RWPE2 (cell line): ENCODE measurements around the gene KDM2B.
A peak's percentile ranks its signal among the peaks of the same experiment; 100 is the strongest.

ENCODE experiments used
- ATAC-seq: fragments of 200-7000 bp; cut with Tn5 transposase; 3 replicates; pipeline ENCODE4 v1.9.1; 2021; ENCODE audit warnings: low read depth
- DNase-seq: peaks from one replicate; pipeline ENCODE4 v3.0.0-alpha.2; 2020; ENCODE audit warnings: low spot score
- H3K27ac ChIP-seq: fragments of 450-650 bp; 2 replicates; pipeline ENCODE4 v1.5.1; 2017; ENCODE audit warnings: mild to moderate bottlenecking; ENCODE audit not compliant: poor library complexity, severe bottlenecking
- H3K27me3 ChIP-seq: fragments of 250-450 bp; sonication (Bioruptor Pico); 2 replicates; pipeline ENCODE4 v1.5.1; 2021; ENCODE audit warnings: mild to moderate bottlenecking, moderate library complexity; ENCODE audit not compliant: insufficient read depth, poor library complexity, severe bottlenecking
- H3K36me3 ChIP-seq: fragments of 250-450 bp; sonication (Bioruptor Pico); 2 replicates; pipeline ENCODE4 v1.5.1; 2020; ENCODE audit warnings: low read depth, mild to moderate bottlenecking, moderate library complexity
- H3K4me1 ChIP-seq: fragments of 250-450 bp; sonication (Bioruptor Pico); 2 replicates; pipeline ENCODE4 v1.5.1; 2021; ENCODE audit warnings: mild to moderate bottlenecking, moderate library complexity; ENCODE audit not compliant: insufficient read depth, poor library complexity, severe bottlenecking
- H3K4me3 ChIP-seq: fragments of 250-450 bp; sonication (Bioruptor Pico); 2 replicates; pipeline ENCODE4 v1.5.1; 2021; ENCODE audit warnings: mild to moderate bottlenecking, moderate library complexity; ENCODE audit not compliant: severe bottlenecking
- H3K9me3 ChIP-seq: fragments of 250-450 bp; sonication (Bioruptor Pico); 2 replicates; pipeline ENCODE4 v1.5.1; 2021; ENCODE audit warnings: mild to moderate bottlenecking, moderate library complexity; ENCODE audit not compliant: severe bottlenecking
- TF ChIP-seq, protein P1 (sequence below): fragments of 450-650 bp; IDR thresholded peaks from one replicate; pipeline ENCODE4 v1.5.1; 2017; ENCODE audit warnings: mild to moderate bottlenecking, moderate library complexity; ENCODE audit not compliant: poor library complexity, severe bottlenecking

KDM2B gene

GRCh38 chr12:121504505-121504904 is 76.3 kb downstream of the KDM2B start:
- Histone ChIP-seq H3K27me3 (no peaks in the 10 kb centered on the region), H3K36me3 (no peaks in the 10 kb centered on the region), H3K9me3 (no peaks in the 10 kb centered on the region), H3K27ac (no peak overlapping the region), H3K4me3 (no peak overlapping the region), H3K4me1 (no peaks in the 10 kb centered on the region)
- ATAC-seq (no peak), DNase-seq (no peak)
- TF ChIP-seq, protein P1, sequence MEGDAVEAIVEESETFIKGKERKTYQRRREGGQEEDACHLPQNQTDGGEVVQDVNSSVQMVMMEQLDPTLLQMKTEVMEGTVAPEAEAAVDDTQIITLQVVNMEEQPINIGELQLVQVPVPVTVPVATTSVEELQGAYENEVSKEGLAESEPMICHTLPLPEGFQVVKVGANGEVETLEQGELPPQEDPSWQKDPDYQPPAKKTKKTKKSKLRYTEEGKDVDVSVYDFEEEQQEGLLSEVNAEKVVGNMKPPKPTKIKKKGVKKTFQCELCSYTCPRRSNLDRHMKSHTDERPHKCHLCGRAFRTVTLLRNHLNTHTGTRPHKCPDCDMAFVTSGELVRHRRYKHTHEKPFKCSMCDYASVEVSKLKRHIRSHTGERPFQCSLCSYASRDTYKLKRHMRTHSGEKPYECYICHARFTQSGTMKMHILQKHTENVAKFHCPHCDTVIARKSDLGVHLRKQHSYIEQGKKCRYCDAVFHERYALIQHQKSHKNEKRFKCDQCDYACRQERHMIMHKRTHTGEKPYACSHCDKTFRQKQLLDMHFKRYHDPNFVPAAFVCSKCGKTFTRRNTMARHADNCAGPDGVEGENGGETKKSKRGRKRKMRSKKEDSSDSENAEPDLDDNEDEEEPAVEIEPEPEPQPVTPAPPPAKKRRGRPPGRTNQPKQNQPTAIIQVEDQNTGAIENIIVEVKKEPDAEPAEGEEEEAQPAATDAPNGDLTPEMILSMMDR, result no peak

DNA sequence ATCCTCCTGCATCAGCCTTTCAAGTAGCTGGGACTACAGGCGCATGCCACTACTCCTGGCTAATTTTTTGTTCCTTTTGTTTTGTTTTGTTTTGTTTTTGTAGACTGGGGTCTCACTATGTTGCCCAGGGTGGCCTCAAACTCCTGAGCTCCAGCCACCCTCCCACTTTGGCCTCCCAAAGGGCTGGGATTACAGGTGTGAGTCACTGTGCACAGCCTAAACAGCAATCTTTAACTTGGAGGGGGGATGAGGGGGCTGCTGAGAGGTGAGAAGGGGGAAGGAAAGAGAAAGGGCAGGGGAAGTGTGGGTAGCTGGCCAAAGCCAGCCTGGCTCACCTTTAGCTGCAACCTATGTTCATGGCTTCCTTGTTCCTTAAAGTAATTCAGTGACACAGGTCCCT is 77.4 kb downstream of the KDM2B start:
- Histone ChIP-seq H3K27ac (no peak overlapping the region), H3K36me3 (no peaks in the 10 kb centered on the region), H3K4me3 (no peak overlapping the region), H3K4me1 (no peaks in the 10 kb centered on the region), H3K27me3 (no peaks in the 10 kb centered on the region), H3K9me3 (no peaks in the 10 kb centered on the region)
- TF ChIP-seq, protein P1, result no peak
- ATAC-seq (no peak), DNase-seq (no peak)

- H3K36me3 ChIP-seq, result no peaks in the 10 kb centered on the region
- TF ChIP-seq, protein P1, result no peak
Observed at GRCh38 chr12:121501946-121502345, 78.9 kb downstream of the KDM2B start.

GRCh38 chr12:121499929-121500793 is 80.7 kb downstream of the KDM2B start:
- H3K27ac ChIP-seq, result no peak overlapping the region
- no peaks in the 10 kb centered on the region for H3K9me3 ChIP-seq
- H3K36me3 ChIP-seq, result no peaks in the 10 kb centered on the region
- DNase-seq (no peak), ATAC-seq (peak; percentile 75)
- no peaks in the 10 kb centered on the region for H3K27me3 ChIP-seq
- TF ChIP-seq, protein P1, result peak; percentile 93
- H3K4me3 ChIP-seq, result no peak overlapping the region
- H3K4me1 ChIP-seq, result no peaks in the 10 kb centered on the region

More at GRCh38 chr12:121501946-121502345, 78.9 kb downstream of the KDM2B start:
- no peak for DNase-seq
- Histone ChIP-seq H3K4me3 (no peak overlapping the region), H3K9me3 (no peaks in the 10 kb centered on the region), H3K4me1 (no peaks in the 10 kb centered on the region), H3K27ac (no peak overlapping the region), H3K27me3 (no peaks in the 10 kb centered on the region)
- no peak for ATAC-seq

- TF ChIP-seq, protein P1, result no peak
- Histone ChIP-seq H3K27ac (no peak overlapping the region), H3K4me1 (no peaks in the 10 kb centered on the region), H3K4me3 (no peak overlapping the region), H3K36me3 (no peaks in the 10 kb centered on the region), H3K9me3 (no peaks in the 10 kb centered on the region), H3K27me3 (no peaks in the 10 kb centered on the region)
- no peak for ATAC-seq
- DNase-seq, result no peak
Observed at GRCh38 chr12:121495746-121496145, 85.1 kb downstream of the KDM2B start.
